GM10266 (cell line): ENCODE data around the gene PTH1R.

Experiments
- DNase-seq: peaks from one replicate; pipeline ENCODE4 v3.0.0; 2012; ENCODE audit errors: extremely low spot score
- CTCF ChIP-seq: IDR thresholded peaks from 2 replicates; pipeline ENCODE4 v1.5.1; 2012; ENCODE audit warnings: mild to moderate bottlenecking, low read depth; ENCODE audit not compliant: control insufficient read depth, insufficient read depth; ENCODE audit errors: missing control alignments

PTH1R gene

DNA sequence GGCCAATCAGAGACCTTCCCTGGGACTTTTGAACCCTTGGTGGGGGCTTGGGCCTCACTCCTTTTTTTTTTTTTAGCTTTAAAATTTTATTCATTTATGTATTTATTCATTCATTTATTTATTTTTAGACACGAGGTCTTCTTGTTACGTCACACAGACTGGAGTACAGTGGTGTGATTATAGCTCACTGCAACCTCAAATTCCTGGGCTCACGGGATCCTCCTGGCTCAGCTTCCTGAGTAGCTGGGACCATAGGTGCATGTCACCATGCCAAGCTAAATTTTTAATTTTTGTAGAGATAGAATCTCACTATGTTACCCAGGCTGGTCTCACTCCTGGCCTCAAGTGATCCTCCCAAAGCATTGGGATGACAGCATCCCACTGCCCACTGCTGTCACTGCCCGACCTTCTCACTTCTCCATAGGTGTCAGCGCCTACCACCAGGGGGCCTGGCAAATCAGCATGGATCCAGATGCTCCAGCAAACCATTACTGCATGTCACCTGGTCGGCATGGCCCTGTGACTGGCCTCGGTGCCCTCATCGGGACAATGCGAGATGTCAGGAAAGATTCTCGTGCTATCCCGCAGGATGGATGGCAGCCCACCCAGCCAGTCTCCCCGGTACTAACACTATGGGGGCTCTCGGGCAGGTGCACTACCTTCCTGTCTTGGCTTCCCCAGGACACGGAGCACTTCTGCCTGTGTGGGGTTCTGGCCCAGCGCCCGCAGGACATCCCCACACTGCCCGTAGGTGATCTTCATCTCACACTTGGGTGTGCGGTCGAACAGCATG lies 17.3 kb upstream of the PTH1R start:
- DNase-seq = no peak
- peak; percentile 28 for TF ChIP-seq CTCF

- no peak for TF ChIP-seq CTCF
- no peak for DNase-seq
Measured at GRCh38 chr3:46860810-46861604, 16.5 kb upstream of the PTH1R start.

- TF ChIP-seq CTCF = no peak
- no peak for DNase-seq
Measured at GRCh38 chr3:46861605-46862368, 15.7 kb upstream of the PTH1R start.

DNA sequence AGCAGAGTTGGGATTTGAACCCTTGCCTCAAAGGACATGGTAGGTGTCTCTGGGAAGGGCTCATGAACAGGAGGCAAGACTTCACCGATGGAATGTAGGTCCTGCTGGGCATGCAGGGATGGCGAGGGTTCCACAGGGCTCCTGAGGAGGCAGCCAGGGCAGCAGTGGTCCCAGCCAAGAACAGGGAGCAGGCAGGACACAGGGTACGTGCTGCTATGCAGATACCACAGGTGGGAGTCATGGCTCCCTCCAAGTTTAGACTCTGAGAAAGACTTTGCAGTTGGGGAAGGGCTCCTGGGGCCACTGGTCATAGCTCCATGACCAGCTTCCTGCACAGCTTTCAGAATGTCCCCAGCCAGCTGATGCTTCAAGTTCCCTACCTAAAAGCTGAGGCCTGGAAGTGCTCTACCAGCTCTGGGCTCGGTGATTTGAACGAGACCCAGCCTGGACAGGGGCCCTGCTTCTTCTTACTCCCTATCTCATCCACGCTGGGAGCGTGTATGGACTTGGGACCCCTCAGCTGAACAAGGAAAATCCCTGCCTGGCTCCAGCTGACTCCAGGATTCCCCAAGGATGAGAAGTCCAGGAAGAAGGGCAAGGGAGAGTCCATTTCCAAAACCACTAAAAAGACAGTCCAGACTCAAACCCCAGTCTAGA lies 15.0 kb upstream of the PTH1R start:
- DNase-seq = no peak

GRCh38 chr3:46863261-46863782 lies 14.2 kb upstream of the PTH1R start, which contains the start of gene MYL3:
Gene MYL3 (minus strand): TSS chr3:46863444. CDS start chr3:46863390, 54 bp downstream.
- no peak for DNase-seq
- no peak for TF ChIP-seq CTCF

More for the DNA sequence above, 15.0 kb upstream of the PTH1R start:
- no peak for TF ChIP-seq CTCF

DNA sequence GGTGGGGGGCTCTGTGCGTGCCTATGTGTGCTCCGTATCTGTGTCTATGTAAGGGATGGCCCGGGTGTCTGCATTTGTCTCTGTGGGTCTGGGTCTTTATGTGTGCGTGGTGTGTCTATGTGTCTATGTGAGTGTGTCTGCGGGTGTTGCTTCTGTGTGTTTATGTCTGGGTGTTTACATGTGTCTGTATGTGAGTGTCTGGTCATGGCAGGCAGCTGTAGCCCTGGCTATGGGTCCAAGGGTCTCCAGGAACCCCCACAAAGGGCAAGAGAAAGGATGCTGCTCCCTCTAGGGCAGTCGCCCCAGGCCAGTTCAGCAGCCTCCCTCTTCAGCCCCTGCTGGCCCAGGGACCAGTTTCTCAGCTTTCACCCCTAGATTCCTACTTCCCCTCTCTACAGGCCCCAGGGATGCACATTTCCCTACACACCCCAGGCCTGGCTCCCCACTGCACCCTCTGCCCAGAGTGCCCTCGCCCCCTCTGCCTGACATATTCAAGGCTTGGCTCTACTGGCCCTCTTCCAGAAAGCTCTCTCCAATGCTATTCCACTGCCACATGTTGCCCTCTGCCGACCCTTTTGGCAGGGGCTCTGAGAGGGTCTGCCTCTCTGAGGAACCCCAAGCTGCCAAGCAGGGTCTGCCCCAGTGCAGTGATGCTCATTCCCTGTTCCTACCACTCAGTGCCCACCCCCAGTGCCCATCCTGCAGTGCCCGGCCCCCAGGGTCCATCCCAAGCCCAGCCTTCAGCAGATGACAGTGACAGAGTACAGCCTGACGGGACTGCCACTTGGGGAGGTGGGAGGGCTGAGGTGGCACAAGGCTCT lies 13.2 kb upstream of the PTH1R start:
- DNase-seq = no peak
- no peak for TF ChIP-seq CTCF
